B cell (primary cell): Measurements from ENCODE around the gene HOXA5. TPM values are rescaled to one million over a fixed set of nuclear protein-coding genes. Genes with fewer than 3 reads are reported as not detected.

Experiments
- ATAC-seq: fragments of 200-7000 bp; cut with Tn5 transposase; one replicate; pipeline ENCODE4 v1.10.0; 2021; ENCODE audit warnings: low read depth, mild to moderate bottlenecking, moderate number of reproducible peaks, moderate library complexity
- CTCF ChIA-PET: fragments of 350-600 bp; sonication (Branson Sonifier 250); formaldehyde crosslinking; loops from one replicate; lab custom pipeline; 2021; ENCODE audit warnings: antibody characterized with exemption, inconsistent platforms; lab: Charles Lee
- POLR2A ChIA-PET: fragments of 350-600 bp; sonication (Branson Sonifier 250); formaldehyde crosslinking; loops from one replicate; lab custom pipeline; 2021; ENCODE audit warnings: antibody characterized with exemption; lab: Charles Lee
- DNase-seq: peaks from one replicate; pipeline ENCODE4 v3.0.0; 2013
- H2AFZ ChIP-seq: 2 replicates; pipeline ENCODE4 v1.6.1; 2012; ENCODE audit warnings: mild to moderate bottlenecking, low read depth, low read length; ENCODE audit not compliant: insufficient read depth, poor library complexity, severe bottlenecking
- H3K27ac ChIP-seq, 2 donors: 1 replicate in 1 of 2; 2 replicates in 1 of 2; pipeline ENCODE4 v1.5.1; 2012 to 2013; ENCODE audit warnings: low read length in 2 of 2, mild to moderate bottlenecking in 2 of 2, moderate library complexity in 1 of 2
- H3K27me3 ChIP-seq, 4 experiments: fragments of 200-600 bp in 1 of 4; sonication (generic) in 1 of 4; replicated peaks in 1 of 4; 1 replicate in 2 of 4; 2 replicates in 2 of 4; pipeline versions ENCODE4 v1.6.1 to v1.7.0; 2013 to 2016; ENCODE audit warnings: low read length in 3 of 4, mild to moderate bottlenecking in 2 of 4, mixed read lengths in 1 of 4, moderate library complexity in 1 of 4; ENCODE audit not compliant: insufficient read depth in 4 of 4, control insufficient read depth in 3 of 4; ENCODE audit errors: control extremely low read depth in 1 of 4
- H3K36me3 ChIP-seq, 2 experiments: replicated peaks in 1 of 2; 1 replicate in 1 of 2; 2 replicates in 1 of 2; pipeline versions ENCODE4 v1.6.1 to v1.7.1; 2013; ENCODE audit warnings: low read length in 1 of 2; ENCODE audit not compliant: insufficient read depth in 2 of 2, control insufficient read depth in 1 of 2; ENCODE audit errors: control extremely low read depth in 1 of 2, extremely low read depth in 1 of 2
- H3K4me1 ChIP-seq, 2 donors: fragments of 200-600 bp in 1 of 2; sonication (generic) in 1 of 2; 1 replicate in 1 of 2; 2 replicates in 1 of 2; pipeline versions ENCODE4 v1.5.1 to v1.6.1; 2013 to 2017; ENCODE audit warnings: low read length in 2 of 2; ENCODE audit not compliant: control insufficient read depth in 2 of 2, insufficient read depth in 2 of 2
- H3K4me2 ChIP-seq: replicated peaks from 2 replicates; pipeline ENCODE3; 2012; ENCODE audit warnings: mild to moderate bottlenecking, low read depth, low read length; ENCODE audit not compliant: poor library complexity, severe bottlenecking
- H3K4me3 ChIP-seq, 5 experiments: fragments of 200-600 bp in 1 of 5; sonication (generic) in 1 of 5; 1 replicate in 3 of 5; 2 replicates in 2 of 5; pipeline versions ENCODE4 v1.5.1 to v1.7.0; 2011 to 2016; ENCODE audit warnings: low read length in 4 of 5, mild to moderate bottlenecking in 4 of 5, low read depth in 2 of 5, control low read depth in 1 of 5, moderate library complexity in 1 of 5; ENCODE audit not compliant: insufficient read depth in 1 of 5; ENCODE audit errors: control extremely low read depth in 1 of 5, extremely low read depth in 1 of 5
- H3K79me2 ChIP-seq: fragments of 200-600 bp; sonication (generic); one replicate; pipeline ENCODE4 v1.6.0; 2016; ENCODE audit warnings: low read length; ENCODE audit not compliant: control insufficient read depth, insufficient read depth
- H3K9ac ChIP-seq: fragments of 200-600 bp; sonication (generic); 2 replicates; pipeline ENCODE4 v1.6.1; 2017; ENCODE audit warnings: mild to moderate bottlenecking, low read length, moderate library complexity
- H3K9me3 ChIP-seq, 3 donors: one replicate each; pipeline versions ENCODE4 v1.6.1 to v1.7.1; 2013; ENCODE audit warnings: low read length in 2 of 3; ENCODE audit not compliant: control insufficient read depth in 2 of 3, insufficient read depth in 1 of 3; ENCODE audit errors: control extremely low read depth in 1 of 3
- H4K20me1 ChIP-seq: 2 replicates; pipeline ENCODE4 v1.6.0; 2012; ENCODE audit warnings: mild to moderate bottlenecking, low read length; ENCODE audit not compliant: insufficient read depth, control insufficient read depth, poor library complexity, severe bottlenecking
- H3K27ac Mint-ChIP-seq: one replicate; pipeline ENCODE4 v1.8.0; 2021; ENCODE audit warnings: mixed read lengths
- H3K27me3 Mint-ChIP-seq: one replicate; pipeline ENCODE4 v1.8.0; 2021; ENCODE audit warnings: mixed read lengths
- H3K4me1 Mint-ChIP-seq: one replicate; pipeline ENCODE4 v1.8.0; 2021; ENCODE audit warnings: mixed read lengths
- H3K4me3 Mint-ChIP-seq: one replicate; pipeline ENCODE4 v1.8.0; 2021; ENCODE audit warnings: mixed read lengths
- H3K9me3 Mint-ChIP-seq: one replicate; pipeline ENCODE4 v1.8.0; 2022; ENCODE audit warnings: mixed read lengths; ENCODE audit not compliant: insufficient read depth
- CTCF ChIP-seq: fragments of 200-600 bp; IDR thresholded peaks from one replicate; pipeline ENCODE4 v1.8.0; 2022; ENCODE audit warnings: antibody characterized with exemption, mild to moderate bottlenecking
- EZH2 ChIP-seq: IDR thresholded peaks from 2 replicates; pipeline ENCODE4 v1.6.1; 2012; ENCODE audit warnings: borderline replicate concordance, low read depth, mild to moderate bottlenecking, moderate library complexity, low read length; ENCODE audit not compliant: insufficient read depth, poor library complexity, severe bottlenecking
- WGBS: methylation state at CpG from one replicate; pipeline ENCODE4 v1.1.5; 2013; ENCODE audit warnings: missing lambda C conversion rate; ENCODE audit not compliant: insufficient coverage; 5-methylcytosine and 5-hydroxymethylcytosine counted together
- intact Hi-C: fragments of 100-400 bp; cut with micrococcal nuclease; formaldehyde crosslinking; loops from one replicate; pipeline ENCODE4 v1.10.0; 2022
- polyA plus RNA-seq: library from polyadenylated mRNA; depleted of rRNA; stranded (reverse); fragments of >200 nt; gene quantifications from 2 replicates; pipeline ENCODE4 v1.2.3, GENCODE V29; 2012
- total RNA-seq, 2 donors: library from RNA; stranded (reverse); fragments of 120-200 nt in 1 of 2; gene quantifications; 1 replicate in 1 of 2; 2 replicates in 1 of 2; pipeline versions ENCODE4 v1.2.3 to v1.2.4, GENCODE V29; 2013 to 2022

HOXA5 gene
- total and polyA plus RNA-seq, 2 donors (not counting 1 experiment from before 2014, with no cell fraction given) = not detected

GRCh38 chr7:27119412-27119911, 24.0 kb downstream of the HOXA5 start:
- H3K79me2 ChIP-seq = no peaks in the 10 kb centered on the region
- no peaks in the 10 kb centered on the region for H3K36me3 ChIP-seq
- Mint-ChIP-seq H3K4me1 (no peaks in the 10 kb centered on the region), H3K4me3 (no peak overlapping the region), H3K9me3 (no peaks in the 10 kb centered on the region), H3K27me3 (peaks cover 11% of the 10 kb centered on the region), H3K27ac (no peak overlapping the region)
- peaks cover 0 to 4% (median 0%) of the 10 kb centered on the region in 4 experiments for H3K27me3 ChIP-seq
- TF ChIP-seq CTCF (no peak), EZH2 (no peak)
- H3K9ac ChIP-seq = no peak overlapping the region
- no peak overlapping the region for H3K27ac ChIP-seq
- H3K9me3 ChIP-seq = peaks cover 0 to 3% (median 0%) of the 10 kb centered on the region in 3 donors
- no peak overlapping the region for H3K4me2 ChIP-seq
- no peak for ATAC-seq
- no peaks in the 10 kb centered on the region for H3K4me1 ChIP-seq
- CTCF ChIA-PET = no interaction called here
- no peak overlapping the region for H2AFZ ChIP-seq
- POLR2A ChIA-PET = no interaction called here
- DNase-seq = no peak
- intact Hi-C loops = no loop called here
- H3K4me3 ChIP-seq = no peak overlapping the region
- no CpG with 5 or more reads among the region's 1 CpG for WGBS
- H4K20me1 ChIP-seq = no peaks in the 10 kb centered on the region

DNA sequence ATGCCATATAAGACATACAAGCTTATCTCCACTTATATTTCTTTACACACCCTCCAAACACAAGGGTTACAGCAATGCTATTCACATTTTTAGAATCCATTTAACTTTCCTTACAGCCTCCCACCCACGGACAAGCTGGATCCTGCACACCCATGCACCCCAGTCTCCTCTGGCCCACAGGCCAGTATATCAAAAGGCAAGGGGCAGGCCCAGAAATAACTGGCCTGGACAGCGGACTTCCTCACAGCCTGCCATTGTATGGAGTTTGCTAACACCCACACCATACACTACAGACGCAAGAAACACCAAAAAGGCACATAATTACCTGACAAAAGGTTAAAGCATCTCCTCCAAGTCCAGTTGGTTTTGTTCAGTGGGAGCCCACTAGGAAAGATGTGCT, 24.9 kb downstream of the HOXA5 start:
- H3K27ac Mint-ChIP-seq = no peak overlapping the region
- no peak overlapping the region for H3K27ac ChIP-seq
- no peak overlapping the region for H3K4me3 Mint-ChIP-seq
- no peaks in the 10 kb centered on the region for H4K20me1 ChIP-seq
- ATAC-seq = no peak
- H3K27me3 ChIP-seq = peaks cover 0 to 7% (median 0%) of the 10 kb centered on the region in 4 experiments
- DNase-seq = no peak
- no peaks in the 10 kb centered on the region for H3K79me2 ChIP-seq
- no peaks in the 10 kb centered on the region for H3K4me1 ChIP-seq
- no peak overlapping the region for H2AFZ ChIP-seq
- H3K36me3 ChIP-seq = no peaks in the 10 kb centered on the region
- H3K9ac ChIP-seq = no peak overlapping the region
- POLR2A ChIA-PET = no interaction called here
- 93% methylated on average over 1 of the region's 3 CpGs for WGBS
- H3K4me1 Mint-ChIP-seq = no peaks in the 10 kb centered on the region
- H3K4me3 ChIP-seq = no peak overlapping the region
- H3K27me3 Mint-ChIP-seq = peaks cover 10% of the 10 kb centered on the region
- H3K9me3 ChIP-seq = peaks cover 0 to 3% (median 0%) of the 10 kb centered on the region in 3 donors
- no peak overlapping the region for H3K4me2 ChIP-seq
- intact Hi-C loops = no loop called here
- H3K9me3 Mint-ChIP-seq = no peaks in the 10 kb centered on the region
- CTCF ChIA-PET = interaction anchor here (1.0 kb wide), 1 partner anchor 32 kb away, joined by 3 read pairs; no protein-coding TSS in a partner anchor
- TF ChIP-seq EZH2 (no peak), CTCF (no peak)
